ENCODE data around the gene FGGY. TPM values are rescaled to one million over a fixed set of nuclear protein-coding genes. Genes with fewer than 3 reads are reported as not detected.

FGGY gene
- total RNA-seq, 1 donor from 2014 or later, result 32.5 TPM

DNA sequence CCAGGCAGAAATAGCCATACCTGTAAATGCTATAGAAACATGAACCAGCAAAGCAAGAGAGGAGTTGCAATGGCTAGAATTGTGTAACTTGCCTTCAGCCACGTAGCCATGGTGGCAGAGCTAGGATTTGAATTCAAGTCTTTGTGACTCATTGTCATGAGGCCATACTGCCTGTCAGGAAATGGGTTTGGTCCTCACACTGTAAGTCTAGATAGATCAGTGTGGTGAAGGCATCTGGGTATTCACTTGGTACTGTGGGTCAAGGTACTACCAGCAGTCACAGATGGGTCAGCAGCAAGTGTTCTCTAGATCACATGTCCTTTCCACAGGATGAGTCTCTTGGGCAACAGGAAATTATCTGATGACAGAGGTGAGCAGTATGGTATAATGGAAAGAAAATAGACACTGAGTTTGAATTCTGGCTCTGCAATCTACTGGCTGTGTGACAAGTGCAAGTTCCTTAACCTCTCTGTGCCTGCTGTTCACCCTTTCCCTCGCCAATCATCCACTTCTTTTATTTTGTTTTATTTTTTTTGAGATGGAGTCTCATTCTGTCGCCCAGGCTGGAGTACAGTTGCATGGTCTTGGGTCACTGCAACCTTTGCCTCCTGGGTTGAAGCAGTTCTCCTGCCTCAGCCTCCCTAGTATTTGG, 36.9 kb downstream of the FGGY start:
- Histone ChIP-seq H3K9ac (no peak overlapping the region), H3K36me3 (no peaks in the 10 kb centered on the region), H3K27ac (no peak overlapping the region), H3K4me2 (no peak overlapping the region), H3K79me2 (ENCODE audit: low read depth) (no peaks in the 10 kb centered on the region), H3K27me3 (no peaks in the 10 kb centered on the region), H3K9me3 (ENCODE audit: low read depth) (no peaks in the 10 kb centered on the region), H3K4me3 (no peak overlapping the region), H4K20me1 (ENCODE audit: low read depth) (no peaks in the 10 kb centered on the region), H3F3A (ENCODE audit: low read depth) (no peaks in the 10 kb centered on the region), H2AFZ (replicated peaks) (no peak overlapping the region), H3K4me1 (no peaks in the 10 kb centered on the region)
- no peak overlapping the region for H3K27ac Mint-ChIP-seq
- TF ChIP-seq EZH2 (IDR thresholded peaks at IDR 0.05) (no peak), EZH2phosphoT487 (IDR thresholded peaks at IDR 0.05) (no peak)
- TF ChIP-seq, protein P1, sequence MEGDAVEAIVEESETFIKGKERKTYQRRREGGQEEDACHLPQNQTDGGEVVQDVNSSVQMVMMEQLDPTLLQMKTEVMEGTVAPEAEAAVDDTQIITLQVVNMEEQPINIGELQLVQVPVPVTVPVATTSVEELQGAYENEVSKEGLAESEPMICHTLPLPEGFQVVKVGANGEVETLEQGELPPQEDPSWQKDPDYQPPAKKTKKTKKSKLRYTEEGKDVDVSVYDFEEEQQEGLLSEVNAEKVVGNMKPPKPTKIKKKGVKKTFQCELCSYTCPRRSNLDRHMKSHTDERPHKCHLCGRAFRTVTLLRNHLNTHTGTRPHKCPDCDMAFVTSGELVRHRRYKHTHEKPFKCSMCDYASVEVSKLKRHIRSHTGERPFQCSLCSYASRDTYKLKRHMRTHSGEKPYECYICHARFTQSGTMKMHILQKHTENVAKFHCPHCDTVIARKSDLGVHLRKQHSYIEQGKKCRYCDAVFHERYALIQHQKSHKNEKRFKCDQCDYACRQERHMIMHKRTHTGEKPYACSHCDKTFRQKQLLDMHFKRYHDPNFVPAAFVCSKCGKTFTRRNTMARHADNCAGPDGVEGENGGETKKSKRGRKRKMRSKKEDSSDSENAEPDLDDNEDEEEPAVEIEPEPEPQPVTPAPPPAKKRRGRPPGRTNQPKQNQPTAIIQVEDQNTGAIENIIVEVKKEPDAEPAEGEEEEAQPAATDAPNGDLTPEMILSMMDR (IDR thresholded peaks at IDR 0.05), result no peak
- H3K36me3 Mint-ChIP-seq, result no peaks in the 10 kb centered on the region
- peaks cover 2% of the 10 kb centered on the region for H3K9me3 Mint-ChIP-seq
- H3K4me3 Mint-ChIP-seq, result no peak overlapping the region
- no peak for DNase-seq (ENCODE audit: low spot score)
- peaks cover 7% of the 10 kb centered on the region for H3K4me1 Mint-ChIP-seq
- H3K27me3 Mint-ChIP-seq (ENCODE audit: insufficient read depth, low read depth), result no peaks in the 10 kb centered on the region

DNA sequence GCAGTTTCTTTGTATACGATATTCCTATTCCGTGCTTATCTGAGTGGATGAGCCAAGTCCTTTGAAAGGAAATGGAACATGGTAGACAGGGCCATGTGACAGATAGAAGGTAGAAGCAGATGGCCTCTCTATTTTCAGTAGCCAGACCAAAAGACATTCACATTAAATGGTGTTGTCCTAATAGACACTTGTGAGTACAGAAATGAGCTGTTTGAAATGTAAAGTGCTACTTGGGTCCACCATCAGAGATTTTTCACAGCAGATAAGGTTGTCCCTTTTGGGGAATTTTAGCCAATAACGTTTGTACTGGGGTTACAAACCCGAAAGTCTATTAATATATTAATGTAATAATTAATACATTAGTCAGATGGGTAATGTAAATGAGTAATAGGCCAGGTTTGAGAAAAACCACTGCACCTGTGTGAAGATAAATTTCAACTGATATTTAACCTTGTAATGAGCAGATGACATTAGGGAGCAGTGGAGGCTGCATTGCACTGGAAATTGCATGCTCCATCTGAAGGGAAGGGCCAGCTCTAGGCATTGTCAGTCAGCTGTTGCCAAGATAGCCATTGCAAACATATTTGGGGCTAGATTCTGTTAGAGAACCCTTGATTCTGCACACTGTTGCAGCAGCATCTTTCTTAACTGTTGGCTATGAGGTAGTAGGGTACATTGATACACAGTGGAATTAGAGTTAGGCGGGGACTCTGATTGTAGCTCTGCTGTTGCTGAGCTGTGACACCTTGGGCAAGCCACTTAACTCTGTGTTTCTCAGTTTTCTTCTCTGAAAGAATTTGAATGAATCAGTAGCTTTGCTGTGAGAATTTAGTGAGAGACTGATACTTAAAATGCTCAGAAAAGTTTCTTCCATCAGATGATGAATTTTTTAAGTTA, 43.8 kb downstream of the FGGY start:
- TF ChIP-seq EZH2 (IDR thresholded peaks at IDR 0.05), result no peak
- TF ChIP-seq, protein P1 (IDR thresholded peaks at IDR 0.05), result no peak
- no peak for TF ChIP-seq EZH2phosphoT487 (IDR thresholded peaks at IDR 0.05)
- Mint-ChIP-seq H3K9me3 (peaks cover 2% of the 10 kb centered on the region), H3K4me1 (no peaks in the 10 kb centered on the region), H3K4me3 (no peak overlapping the region), H3K27ac (no peak overlapping the region), H3K27me3 (ENCODE audit: insufficient read depth, low read depth) (peaks cover 2% of the 10 kb centered on the region), H3K36me3 (no peaks in the 10 kb centered on the region)
- H3K4me3 ChIP-seq, result no peak overlapping the region
- H3K9ac ChIP-seq, result no peak overlapping the region
- no peaks in the 10 kb centered on the region for H3K4me1 ChIP-seq
- no peak overlapping the region for H2AFZ ChIP-seq (replicated peaks)
- no peaks in the 10 kb centered on the region for H3K9me3 ChIP-seq (ENCODE audit: low read depth)
- H4K20me1 ChIP-seq (ENCODE audit: low read depth), result no peaks in the 10 kb centered on the region
- H3K79me2 ChIP-seq (ENCODE audit: low read depth), result no peaks in the 10 kb centered on the region
- H3K27me3 ChIP-seq, result no peaks in the 10 kb centered on the region
- H3F3A ChIP-seq (ENCODE audit: low read depth), result no peaks in the 10 kb centered on the region
- DNase-seq (ENCODE audit: low spot score), result no peak
- H3K36me3 ChIP-seq, result no peaks in the 10 kb centered on the region
- no peak overlapping the region for H3K27ac ChIP-seq
- H3K4me2 ChIP-seq, result no peak overlapping the region

DNA sequence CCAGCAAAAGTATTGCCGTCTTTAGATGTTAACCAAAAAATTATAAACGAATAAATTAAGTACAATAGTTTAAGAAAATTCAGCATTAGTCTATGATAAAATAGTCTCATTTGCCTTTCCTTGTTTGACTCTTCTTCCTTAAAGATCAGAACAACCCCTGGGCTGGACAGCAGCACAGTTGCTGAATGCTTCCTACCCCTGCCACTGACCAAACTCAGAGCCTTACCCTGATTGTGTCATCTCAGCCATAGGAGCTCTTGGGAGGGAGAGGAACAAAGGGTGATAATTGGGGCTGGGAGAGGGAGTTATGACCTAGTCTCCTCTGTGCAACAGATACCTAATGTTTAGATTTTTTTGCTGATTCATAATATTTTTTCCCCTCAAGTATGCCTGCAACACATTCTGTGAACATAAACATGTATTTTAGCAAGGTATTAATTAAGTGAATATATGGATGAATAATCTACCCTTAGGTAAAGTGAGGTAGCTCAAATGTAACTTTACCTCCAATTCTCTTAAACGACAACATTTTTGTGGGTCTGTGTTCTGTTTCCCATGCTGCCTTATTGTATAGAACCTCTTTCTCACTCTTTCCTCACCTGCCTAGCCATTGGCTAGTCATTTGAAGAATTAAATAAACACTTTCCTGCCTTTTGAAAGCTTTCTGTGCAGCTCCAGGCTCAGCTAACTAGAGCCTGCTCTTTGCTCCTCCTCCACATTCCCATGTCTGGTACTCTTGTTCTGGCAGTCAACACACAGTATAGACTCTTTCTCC, 46.1 kb downstream of the FGGY start:
- no peaks in the 10 kb centered on the region for H4K20me1 ChIP-seq (ENCODE audit: low read depth)
- peaks cover 2% of the 10 kb centered on the region for H3K27me3 Mint-ChIP-seq (ENCODE audit: insufficient read depth, low read depth)
- DNase-seq (ENCODE audit: low spot score), result no peak
- H3K4me3 ChIP-seq, result no peak overlapping the region
- H3K4me1 ChIP-seq, result no peaks in the 10 kb centered on the region
- H3F3A ChIP-seq (ENCODE audit: low read depth), result no peaks in the 10 kb centered on the region
- TF ChIP-seq EZH2phosphoT487 (IDR thresholded peaks at IDR 0.05) (no peak), EZH2 (IDR thresholded peaks at IDR 0.05) (no peak)
- TF ChIP-seq, protein P1 (IDR thresholded peaks at IDR 0.05), result no peak
- no peak overlapping the region for H3K27ac Mint-ChIP-seq
- H3K36me3 Mint-ChIP-seq, result peaks cover 2% of the 10 kb centered on the region
- no peak overlapping the region for H3K4me2 ChIP-seq
- no peaks in the 10 kb centered on the region for H3K4me1 Mint-ChIP-seq
- no peaks in the 10 kb centered on the region for H3K27me3 ChIP-seq
- no peaks in the 10 kb centered on the region for H3K79me2 ChIP-seq (ENCODE audit: low read depth)
- H3K9ac ChIP-seq, result no peak overlapping the region
- H3K9me3 Mint-ChIP-seq, result no peaks in the 10 kb centered on the region
- H3K9me3 ChIP-seq (ENCODE audit: low read depth), result no peaks in the 10 kb centered on the region
- H2AFZ ChIP-seq (replicated peaks), result no peak overlapping the region
- no peaks in the 10 kb centered on the region for H3K36me3 ChIP-seq
- H3K27ac ChIP-seq, result no peak overlapping the region
- no peak overlapping the region for H3K4me3 Mint-ChIP-seq

Data from neural progenitor cell (in vitro differentiated cells).